CD4-positive, alpha-beta T cell (primary cell): Measurements from ENCODE around the gene AHRR. TPM values are rescaled to one million over a fixed set of nuclear protein-coding genes. Genes with fewer than 3 reads are reported as not detected.
A peak's percentile ranks its signal among the peaks of the same experiment; 100 is the strongest.

Experiments
- ATAC-seq: fragments of 200-7000 bp; cut with Tn5 transposase; one replicate; pipeline ENCODE4 v1.10.0; 2022; ENCODE audit warnings: mild to moderate bottlenecking; ENCODE audit not compliant: poor library complexity
- CTCF ChIA-PET: fragments of 350-600 bp; sonication (Branson Sonifier 250); formaldehyde crosslinking; loops from one replicate; lab custom pipeline; 2021; ENCODE audit warnings: antibody characterized with exemption, inconsistent platforms; lab: Charles Lee
- POLR2A ChIA-PET: fragments of 350-600 bp; sonication (Branson Sonifier 250); formaldehyde crosslinking; loops from one replicate; lab custom pipeline; 2021; ENCODE audit warnings: antibody characterized with exemption, inconsistent platforms; lab: Charles Lee
- DNase-seq, 14 experiments: peaks; one replicate each; pipeline ENCODE4 v3.0.0-alpha.2; 2013 to 2020; ENCODE audit warnings: mixed read lengths in 2 of 14
- H3K27ac ChIP-seq, 2 donors: one replicate each; pipeline versions ENCODE4 v1.5.1 to v1.7.0; 2013; ENCODE audit warnings: low read length in 2 of 2, low read depth in 1 of 2, mild to moderate bottlenecking in 1 of 2
- H3K27me3 ChIP-seq, 2 experiments: 1 replicate in 1 of 2; 2 replicates in 1 of 2; pipeline versions ENCODE4 v1.6.1 to v1.7.0; 2013; ENCODE audit warnings: low read length in 2 of 2, control low read depth in 1 of 2, mild to moderate bottlenecking in 1 of 2, moderate library complexity in 1 of 2; ENCODE audit not compliant: insufficient read depth in 2 of 2, control insufficient read depth in 1 of 2
- H3K36me3 ChIP-seq: one replicate; pipeline ENCODE4 v1.6.1; 2013; ENCODE audit warnings: low read length, control low read depth; ENCODE audit not compliant: insufficient read depth
- H3K4me1 ChIP-seq: one replicate; pipeline ENCODE4 v1.6.1; 2013; ENCODE audit warnings: low read length, control low read depth; ENCODE audit not compliant: insufficient read depth
- H3K4me3 ChIP-seq: one replicate; pipeline ENCODE4 v1.5.1; 2013; ENCODE audit warnings: mild to moderate bottlenecking, low read length, moderate library complexity
- H3K9me3 ChIP-seq, 2 experiments: 1 replicate in 1 of 2; 2 replicates in 1 of 2; pipeline versions ENCODE4 v1.6.1 to v1.7.0; 2013; ENCODE audit warnings: low read length in 2 of 2, mild to moderate bottlenecking in 2 of 2, control low read depth in 1 of 2, moderate library complexity in 1 of 2; ENCODE audit not compliant: control insufficient read depth in 1 of 2, insufficient read depth in 1 of 2
- H3K27ac Mint-ChIP-seq: one replicate; pipeline ENCODE4 v1.8.0; 2020; ENCODE audit warnings: mixed read lengths
- H3K27me3 Mint-ChIP-seq: one replicate; pipeline ENCODE4 v1.8.0; 2021; ENCODE audit warnings: mixed read lengths
- H3K36me3 Mint-ChIP-seq: one replicate; pipeline ENCODE4 v1.8.0; 2021; ENCODE audit warnings: low read depth, mixed read lengths
- H3K4me1 Mint-ChIP-seq: one replicate; pipeline ENCODE4 v1.8.0; 2021; ENCODE audit warnings: low read depth, mixed read lengths
- H3K4me3 Mint-ChIP-seq: one replicate; pipeline ENCODE4 v1.8.0; 2020; ENCODE audit warnings: mild to moderate bottlenecking, mixed read lengths
- H3K9me3 Mint-ChIP-seq: one replicate; pipeline ENCODE4 v1.8.0; 2020; ENCODE audit warnings: mixed read lengths
- intact Hi-C, 2 experiments: fragments of 100-400 bp; cut with DNase I in 1 of 2; cut with micrococcal nuclease in 1 of 2; formaldehyde crosslinking; loops; one replicate each; pipeline versions ENCODE4 v1.15.1 to v1.9.0; 2023 to 2025; cut with DNase I, micrococcal nuclease
- total RNA-seq, 174 experiments: library from RNA in 2 of 174; stranded (reverse) in 2 of 174; gene quantifications; one replicate each; pipeline ENCODE4 v1.2.3 and lab custom pipeline; 2021 to 2026
- TF ChIP-seq, protein P1 (sequence below): fragments of 200-600 bp; IDR thresholded peaks from one replicate; pipeline ENCODE4 v1.8.0; 2022; ENCODE audit warnings: antibody characterized with exemption, mild to moderate bottlenecking

The AHRR gene
- total RNA-seq, 2 experiments from 2014 or later: 0.45 to 0.63 TPM

DNA sequence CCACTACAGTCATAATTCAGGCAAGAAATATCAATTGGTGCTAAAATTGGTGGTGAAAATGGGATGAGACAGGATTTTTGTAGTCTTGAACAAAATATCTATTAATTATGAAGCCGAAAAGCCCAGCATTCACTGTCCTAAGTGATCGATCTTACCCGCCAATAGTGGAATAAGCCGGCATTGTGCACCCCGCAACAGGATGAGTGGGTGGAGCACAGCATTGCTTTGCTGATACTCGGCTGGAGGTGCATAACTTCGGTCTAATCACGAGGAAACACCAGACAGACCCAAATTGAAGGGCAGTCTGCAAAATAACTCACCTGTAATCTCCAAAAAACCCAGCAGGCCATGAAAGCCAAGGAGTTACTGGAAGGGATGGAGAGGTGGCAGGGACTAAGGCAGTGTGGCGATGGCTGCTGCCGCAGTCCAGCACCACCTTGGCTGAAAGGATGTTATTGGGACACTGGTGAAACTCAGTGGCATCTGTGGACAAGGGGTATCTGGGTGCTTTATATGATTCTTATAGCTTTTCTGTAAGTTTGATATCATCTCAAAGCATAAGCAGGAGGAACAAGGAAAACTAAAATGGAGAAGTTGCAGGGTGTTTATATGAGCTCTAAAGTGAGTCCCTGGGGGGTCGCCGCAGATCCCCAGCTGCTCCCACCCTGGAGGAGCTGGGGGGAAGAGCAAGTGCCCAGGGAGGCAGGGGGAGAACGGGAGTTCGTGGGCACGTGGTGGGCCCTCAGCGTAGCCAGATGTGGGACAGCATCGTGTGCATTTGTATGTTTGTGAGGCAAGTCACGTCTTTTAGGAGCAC, 45.2 kb downstream of the AHRR start:
- Mint-ChIP-seq H3K4me3 (no peak overlapping the region), H3K36me3 (no peaks in the 10 kb centered on the region), H3K9me3 (peaks cover 4% of the 10 kb centered on the region), H3K27me3 (peaks cover 7% of the 10 kb centered on the region), H3K27ac (no peak overlapping the region), H3K4me1 (peaks cover 18% of the 10 kb centered on the region)
- TF ChIP-seq, protein P1, sequence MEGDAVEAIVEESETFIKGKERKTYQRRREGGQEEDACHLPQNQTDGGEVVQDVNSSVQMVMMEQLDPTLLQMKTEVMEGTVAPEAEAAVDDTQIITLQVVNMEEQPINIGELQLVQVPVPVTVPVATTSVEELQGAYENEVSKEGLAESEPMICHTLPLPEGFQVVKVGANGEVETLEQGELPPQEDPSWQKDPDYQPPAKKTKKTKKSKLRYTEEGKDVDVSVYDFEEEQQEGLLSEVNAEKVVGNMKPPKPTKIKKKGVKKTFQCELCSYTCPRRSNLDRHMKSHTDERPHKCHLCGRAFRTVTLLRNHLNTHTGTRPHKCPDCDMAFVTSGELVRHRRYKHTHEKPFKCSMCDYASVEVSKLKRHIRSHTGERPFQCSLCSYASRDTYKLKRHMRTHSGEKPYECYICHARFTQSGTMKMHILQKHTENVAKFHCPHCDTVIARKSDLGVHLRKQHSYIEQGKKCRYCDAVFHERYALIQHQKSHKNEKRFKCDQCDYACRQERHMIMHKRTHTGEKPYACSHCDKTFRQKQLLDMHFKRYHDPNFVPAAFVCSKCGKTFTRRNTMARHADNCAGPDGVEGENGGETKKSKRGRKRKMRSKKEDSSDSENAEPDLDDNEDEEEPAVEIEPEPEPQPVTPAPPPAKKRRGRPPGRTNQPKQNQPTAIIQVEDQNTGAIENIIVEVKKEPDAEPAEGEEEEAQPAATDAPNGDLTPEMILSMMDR: no peak
- Histone ChIP-seq H3K9me3 (peaks cover 0 to 7% of the 10 kb centered on the region in 2 experiments), H3K36me3 (no peaks in the 10 kb centered on the region), H3K4me3 (no peak overlapping the region), H3K27ac (no peak overlapping the region), H3K4me1 (peaks cover 13% of the 10 kb centered on the region), H3K27me3 (peaks cover 0 to 2% of the 10 kb centered on the region in 2 experiments)
- intact Hi-C loops: no loop called here
- DNase-seq: no peak
- POLR2A ChIA-PET: no interaction called here
- CTCF ChIA-PET: no interaction called here
- ATAC-seq: no peak

DNA sequence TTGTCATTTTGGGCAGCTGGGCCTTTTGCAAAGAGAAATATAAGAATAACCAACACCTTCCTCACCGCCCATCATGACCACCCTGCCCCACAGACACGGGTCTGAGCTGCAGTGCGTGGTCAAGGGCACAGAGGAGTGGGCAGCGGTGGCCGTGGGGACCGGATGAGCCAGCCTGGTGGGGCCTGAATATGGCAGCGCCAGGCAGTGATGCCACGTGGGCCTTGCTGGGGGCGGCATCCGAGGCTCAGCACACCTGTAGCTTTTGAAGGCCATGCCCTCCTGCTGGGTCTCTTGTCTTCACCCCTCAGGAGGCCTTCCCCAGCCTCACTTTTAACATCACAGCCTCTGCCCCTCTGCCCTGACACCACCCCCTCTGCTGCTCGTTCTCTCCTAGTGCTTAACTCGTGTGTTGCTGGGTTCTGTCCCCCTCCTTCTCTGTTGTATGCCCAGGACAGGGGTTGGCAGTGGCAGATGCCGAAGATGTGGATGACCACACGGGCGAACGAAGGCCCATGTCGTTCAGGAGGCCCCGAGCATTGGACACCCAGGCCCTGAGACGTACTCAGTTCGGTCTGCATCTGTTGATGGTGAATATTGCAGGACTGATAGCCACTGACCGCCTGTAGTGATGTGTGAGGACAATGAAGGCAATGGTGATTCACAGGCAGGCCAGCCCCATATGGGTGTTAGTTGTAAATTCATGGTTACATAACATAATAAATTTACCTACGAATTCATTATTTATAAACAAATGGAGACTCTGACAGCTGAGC, 46.0 kb downstream of the AHRR start:
- Histone ChIP-seq H3K27ac (no peak overlapping the region), H3K4me1 (peaks cover 19% of the 10 kb centered on the region), H3K36me3 (no peaks in the 10 kb centered on the region), H3K4me3 (no peak overlapping the region), H3K9me3 (peaks cover 0 to 7% of the 10 kb centered on the region in 2 experiments), H3K27me3 (peaks cover 0 to 2% of the 10 kb centered on the region in 2 experiments)
- intact Hi-C loops: no loop called here
- Mint-ChIP-seq H3K9me3 (peaks cover 4% of the 10 kb centered on the region), H3K36me3 (no peaks in the 10 kb centered on the region), H3K4me1 (peaks cover 19% of the 10 kb centered on the region), H3K27me3 (peaks cover 7% of the 10 kb centered on the region), H3K27ac (no peak overlapping the region), H3K4me3 (no peak overlapping the region)
- ATAC-seq (no peak), DNase-seq (peak in 1 of 14 experiments; percentile 23)
- CTCF ChIA-PET: no interaction called here
- TF ChIP-seq, protein P1: no peak
- POLR2A ChIA-PET: no interaction called here

DNA sequence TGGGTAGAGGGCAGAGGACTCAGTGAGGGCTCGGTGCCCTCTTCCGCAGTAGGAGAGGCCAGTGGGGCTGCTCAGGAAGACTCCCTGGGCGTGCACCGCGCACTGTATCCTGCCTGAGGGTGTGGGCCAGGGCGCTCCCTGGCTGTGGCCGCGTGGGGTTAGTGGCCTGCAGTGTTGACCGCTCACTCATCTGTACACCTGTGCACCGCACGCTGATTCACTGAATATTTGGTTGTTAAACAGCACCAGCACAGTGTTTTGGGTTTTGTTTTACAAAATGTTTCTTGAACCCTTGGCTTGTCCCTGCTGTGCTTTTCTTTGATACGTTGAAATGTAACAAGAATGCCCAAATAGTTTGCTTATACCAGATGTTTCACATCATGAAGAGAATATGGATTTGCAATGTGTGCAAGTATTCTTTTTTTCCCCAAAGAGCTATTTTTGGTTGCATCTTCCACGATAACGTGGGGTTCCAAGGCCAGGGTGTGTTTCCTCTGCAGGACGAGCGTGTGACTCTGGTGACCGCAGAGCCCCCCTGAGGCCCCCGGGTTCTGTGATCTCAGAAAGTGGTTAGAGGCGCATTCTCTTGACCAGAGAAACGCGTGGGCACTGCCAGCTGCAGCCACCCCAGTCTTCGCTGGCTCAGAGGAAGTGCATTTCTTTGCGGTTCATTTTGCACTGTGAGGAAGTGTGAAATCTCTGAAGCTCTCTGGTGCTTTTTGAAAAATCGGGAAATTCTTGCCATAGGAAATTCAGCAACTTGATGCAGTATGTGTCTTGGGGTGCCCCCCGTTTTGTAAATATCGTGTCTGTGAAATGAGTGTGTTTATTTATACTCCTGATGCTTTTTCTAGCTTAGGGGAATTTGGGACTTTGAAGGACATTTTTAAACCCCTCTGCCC, 46.9 kb downstream of the AHRR start:
- peaks cover 19% of the 10 kb centered on the region for H3K4me1 Mint-ChIP-seq
- no peak overlapping the region for H3K4me3 ChIP-seq
- H3K36me3 ChIP-seq: no peaks in the 10 kb centered on the region
- peaks cover 4 to 7% of the 10 kb centered on the region in 2 experiments for H3K9me3 ChIP-seq
- peaks cover 24% of the 10 kb centered on the region for H3K4me1 ChIP-seq
- TF ChIP-seq, protein P1: no peak
- H3K4me3 Mint-ChIP-seq: peak overlapping the region; percentile 5
- no peak overlapping the region for H3K27ac Mint-ChIP-seq
- POLR2A ChIA-PET: interaction anchor here (1.5 kb wide), 1 partner anchor 24 kb away, joined by 7 read pairs; no protein-coding TSS in a partner anchor
- peaks cover 2 to 3% of the 10 kb centered on the region in 2 experiments for H3K27me3 ChIP-seq
- no peaks in the 10 kb centered on the region for H3K36me3 Mint-ChIP-seq
- H3K9me3 Mint-ChIP-seq: peaks cover 4% of the 10 kb centered on the region
- peak in 3 of 14 experiments; percentile 29 to 64 (median 56) for DNase-seq
- intact Hi-C loops: no loop called here
- H3K27ac ChIP-seq: no peak overlapping the region
- ATAC-seq: no peak
- peaks cover 7% of the 10 kb centered on the region for H3K27me3 Mint-ChIP-seq
- CTCF ChIA-PET: interaction anchor here (0.6 kb wide), 1 partner anchor 71 kb away, joined by 3 read pairs; no protein-coding TSS in a partner anchor
